Progenitor cell of endocrine pancreas (in vitro differentiated cells): Measurements from ENCODE around the gene KDELR1. TPM values are rescaled to one million over a fixed set of nuclear protein-coding genes. Genes with fewer than 3 reads are reported as not detected.
"Not testable (repeated sequence)": the region's sequence is repeated elsewhere in the genome, so short reads cannot be mapped to it uniquely, and the experiment has no call there.

ENCODE experiments used
- DNase-seq: peaks from one replicate; pipeline ENCODE4 v3.0.0; 2021; ENCODE audit warnings: low spot score; ENCODE audit not compliant: unreplicated experiment
- H3K27ac Mint-ChIP-seq: 2 replicates; pipeline ENCODE4 v1.8.0; 2021; ENCODE audit warnings: mild to moderate bottlenecking, moderate library complexity, mixed read lengths
- H3K27me3 Mint-ChIP-seq: 2 replicates; pipeline ENCODE4 v1.8.0; 2021; ENCODE audit warnings: mixed read lengths
- H3K36me3 Mint-ChIP-seq: 2 replicates; pipeline ENCODE4 v1.8.0; 2022; ENCODE audit warnings: mixed read lengths; ENCODE audit not compliant: insufficient read depth
- H3K4me1 Mint-ChIP-seq: 2 replicates; pipeline ENCODE4 v1.8.0; 2021; ENCODE audit warnings: low read depth, mixed read lengths
- H3K4me3 Mint-ChIP-seq: 2 replicates; pipeline ENCODE4 v1.8.0; 2021; ENCODE audit warnings: low read depth, mild to moderate bottlenecking, moderate library complexity, mixed read lengths
- H3K9me3 Mint-ChIP-seq: 2 replicates; pipeline ENCODE4 v1.8.0; 2021; ENCODE audit warnings: low read depth, mixed read lengths
- CTCF ChIP-seq: fragments of 200-600 bp; sonication (generic); IDR thresholded peaks from one replicate; pipeline ENCODE4 v1.5.0; 2021; ENCODE audit warnings: antibody characterized with exemption, mild to moderate bottlenecking; ENCODE audit not compliant: unreplicated experiment
- total RNA-seq: library from RNA; stranded (reverse); gene quantifications from 2 replicates; pipeline ENCODE4 v1.2.1, GENCODE V29; 2021

The KDELR1 gene
- total RNA-seq, 1 donor from 2014 or later, result 213 TPM

GRCh38 chr19:48393559-48394330 is 2.4 kb upstream of the KDELR1 start, which contains the start of gene GRIN2D:
GRIN2D (plus strand) TSS chr19:48393668; CDS start chr19:48398393, 4,725 bp downstream.
- Mint-ChIP-seq H3K27ac (no peak within 1 kb of the TSS), H3K4me1 (peaks cover 10% of the 10 kb centered on the region), H3K4me3 (peak within 1 kb of the TSS; percentile 46), H3K9me3 (no peaks in the 10 kb centered on the region), H3K36me3 (no peaks in the 10 kb centered on the region), H3K27me3 (peaks cover 52% of the 10 kb centered on the region)
- TF ChIP-seq CTCF, result no peak
- no peak for DNase-seq

GRCh38 chr19:48392860-48393558 is 1.7 kb upstream of the KDELR1 start:
- TF ChIP-seq CTCF, result no peak
- Mint-ChIP-seq H3K4me3 (peak overlapping the region; percentile 46), H3K9me3 (no peaks in the 10 kb centered on the region), H3K4me1 (peaks cover 12% of the 10 kb centered on the region), H3K27ac (no peak overlapping the region), H3K36me3 (peaks cover 4% of the 10 kb centered on the region), H3K27me3 (peaks cover 50% of the 10 kb centered on the region)
- no peak for DNase-seq

GRCh38 chr19:48392006-48392344 is 624 bp upstream of the KDELR1 start:
- H3K4me3 Mint-ChIP-seq, H3K27ac Mint-ChIP-seq, H3K36me3 Mint-ChIP-seq, DNase-seq, H3K9me3 Mint-ChIP-seq, H3K4me1 Mint-ChIP-seq: not testable (repeated sequence)
- peaks cover 40% of the 10 kb centered on the region for H3K27me3 Mint-ChIP-seq

GRCh38 chr19:48390188-48391099 is 907 bp downstream of the KDELR1 start:
- peak overlapping the region; percentile 97 for H3K27ac Mint-ChIP-seq
- H3K4me1 Mint-ChIP-seq, result peaks cover 10% of the 10 kb centered on the region
- peaks cover 26% of the 10 kb centered on the region for H3K27me3 Mint-ChIP-seq
- DNase-seq, result peak; percentile 51
- H3K9me3 Mint-ChIP-seq, result no peaks in the 10 kb centered on the region
- H3K36me3 Mint-ChIP-seq, result peaks cover 11% of the 10 kb centered on the region
- peak; percentile 59 for TF ChIP-seq CTCF
- H3K4me3 Mint-ChIP-seq, result peak overlapping the region; percentile 91

- Mint-ChIP-seq H3K4me3 (no peak overlapping the region), H3K36me3 (peaks cover 15% of the 10 kb centered on the region), H3K27me3 (peaks cover 2% of the 10 kb centered on the region)
These were observed 4.4 kb downstream of the KDELR1 start for GRCh38 chr19:48386981-48387380.

More at GRCh38 chr19:48386981-48387380, 4.4 kb downstream of the KDELR1 start:
- Mint-ChIP-seq H3K27ac (no peak overlapping the region), H3K4me1 (peaks cover 7% of the 10 kb centered on the region), H3K9me3 (no peaks in the 10 kb centered on the region)
- no peak for DNase-seq
- no peak for TF ChIP-seq CTCF
